GM18907 (cell line): ENCODE results near the gene EPB41L3.

Experiments
- ATAC-seq: cut with Tn5 transposase; IDR thresholded peaks from one replicate; pipeline ENCODE4 v1.9.1; 2021; ENCODE audit warnings: mild to moderate bottlenecking, moderate library complexity; ENCODE audit not compliant: unreplicated experiment

EPB41L3 gene

GRCh38 chr18:5419030-5419429, 124.8 kb downstream of the EPB41L3 start:
- no peak for ATAC-seq

GRCh38 chr18:5417342-5417741, 126.5 kb downstream of the EPB41L3 start:
- no peak for ATAC-seq

GRCh38 chr18:5416112-5416511, 127.7 kb downstream of the EPB41L3 start:
- ATAC-seq = no peak

- ATAC-seq = no peak
These were observed 128.1 kb downstream of the EPB41L3 start for GRCh38 chr18:5415665-5416064.

GRCh38 chr18:5415031-5415430, 128.8 kb downstream of the EPB41L3 start:
- ATAC-seq = no peak

- ATAC-seq = no peak
These were observed 129.3 kb downstream of the EPB41L3 start for GRCh38 chr18:5414546-5414945.

- no peak for ATAC-seq
These were observed 130.3 kb downstream of the EPB41L3 start for GRCh38 chr18:5413447-5413846.

GRCh38 chr18:5410582-5410981, 133.2 kb downstream of the EPB41L3 start:
- no peak for ATAC-seq

GRCh38 chr18:5398269-5398668, 145.5 kb downstream of the EPB41L3 start:
- no peak for ATAC-seq

- no peak for ATAC-seq
These were observed 146.7 kb downstream of the EPB41L3 start for GRCh38 chr18:5397102-5397501.

- no peak for ATAC-seq
These were observed 147.8 kb downstream of the EPB41L3 start for GRCh38 chr18:5395860-5396448.

- no peak for ATAC-seq
These were observed 150.0 kb downstream of the EPB41L3 start for GRCh38 chr18:5393779-5394178.

- ATAC-seq = no peak
These were observed 152.4 kb downstream of the EPB41L3 start for GRCh38 chr18:5391409-5391808.

GRCh38 chr18:5389356-5389755, 154.4 kb downstream of the EPB41L3 start:
- ATAC-seq = no peak

GRCh38 chr18:5388896-5389295, 154.9 kb downstream of the EPB41L3 start:
- ATAC-seq = no peak

- no peak for ATAC-seq
These were observed 163.2 kb downstream of the EPB41L3 start for GRCh38 chr18:5380586-5380985.

- ATAC-seq = no peak
These were observed 166.8 kb downstream of the EPB41L3 start for GRCh38 chr18:5376986-5377385.

- no peak for ATAC-seq
These were observed 173.5 kb downstream of the EPB41L3 start for GRCh38 chr18:5370332-5370731.

- ATAC-seq = no peak
These were observed 174.3 kb downstream of the EPB41L3 start for GRCh38 chr18:5369513-5369912.

GRCh38 chr18:5365443-5365842, 178.4 kb downstream of the EPB41L3 start:
- ATAC-seq = no peak

- ATAC-seq = no peak
These were observed 193.2 kb downstream of the EPB41L3 start for GRCh38 chr18:5350636-5351035.
